NT2/D1 (cell line): Measurements from ENCODE around the gene TBC1D20.

Source experiments
- DNase-seq: peaks from one replicate; pipeline ENCODE4 v3.0.0-alpha.2; 2011; ENCODE audit warnings: low read depth, low spot score
- H3K27me3 ChIP-seq: 2 replicates; pipeline ENCODE4 v1.6.0; 2011; ENCODE audit warnings: mild to moderate bottlenecking; ENCODE audit not compliant: insufficient read length, insufficient read depth
- H3K36me3 ChIP-seq: 2 replicates; pipeline ENCODE4 v1.6.1; 2011; ENCODE audit warnings: mild to moderate bottlenecking, low read length, mixed read lengths; ENCODE audit not compliant: insufficient read depth, insufficient read length
- H3K4me1 ChIP-seq: 2 replicates; pipeline ENCODE4 v1.5.1; 2011; ENCODE audit not compliant: insufficient read depth, insufficient read length
- H3K4me3 ChIP-seq: 2 replicates; pipeline ENCODE4 v1.5.1; 2011; ENCODE audit warnings: low read depth; ENCODE audit not compliant: insufficient read length
- H3K9ac ChIP-seq: 2 replicates; pipeline ENCODE4 v1.6.0; 2011; ENCODE audit warnings: low read depth; ENCODE audit not compliant: insufficient read length
- H3K9me3 ChIP-seq: 2 replicates; pipeline ENCODE4 v1.5.1; 2011; ENCODE audit warnings: mild to moderate bottlenecking, low read length; ENCODE audit not compliant: insufficient read depth
- SUZ12 ChIP-seq: IDR thresholded peaks from 2 replicates; pipeline ENCODE4 v1.6.1; 2011; ENCODE audit not compliant: insufficient read length, insufficient read depth; ENCODE audit errors: extremely low read depth
- YY1 ChIP-seq: IDR thresholded peaks from 2 replicates; pipeline ENCODE4 v1.6.1; 2011; ENCODE audit not compliant: insufficient read length, insufficient read depth
- ZNF274 ChIP-seq: IDR thresholded peaks from 2 replicates; pipeline ENCODE4 v1.6.1; 2011; ENCODE audit warnings: mild to moderate bottlenecking, low read depth, low read length

The TBC1D20 gene

GRCh38 chr20:443223-443775 lies 19.0 kb downstream of the TBC1D20 start:
- DNase-seq = no peak
- H3K4me3 ChIP-seq = no peak overlapping the region
- TF ChIP-seq ZNF274 (no peak), SUZ12 (no peak), YY1 (no peak)
- H3K9ac ChIP-seq = no peak overlapping the region
- no peaks in the 10 kb centered on the region for H3K9me3 ChIP-seq
- H3K36me3 ChIP-seq = peaks cover 70% of the 10 kb centered on the region
- no peaks in the 10 kb centered on the region for H3K27me3 ChIP-seq
- no peaks in the 10 kb centered on the region for H3K4me1 ChIP-seq

DNA sequence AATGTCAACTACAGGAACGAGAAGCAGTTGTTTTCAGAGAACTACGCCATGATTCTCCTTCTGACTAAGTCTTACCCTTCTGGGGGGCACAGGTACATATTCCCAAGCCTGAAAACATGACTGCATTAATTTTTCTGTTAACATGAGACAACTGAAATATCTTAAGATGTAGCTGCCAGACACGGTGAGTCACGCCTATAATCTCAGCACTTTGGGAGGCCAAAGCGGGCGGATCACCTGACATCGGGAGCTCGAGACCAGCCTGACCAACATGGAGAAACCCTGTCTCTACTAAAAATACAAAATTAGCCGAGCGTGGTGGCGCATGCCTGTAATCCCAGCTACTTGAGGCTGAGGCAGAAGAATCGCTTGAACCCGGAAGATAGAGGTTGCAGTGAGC lies 21.7 kb downstream of the TBC1D20 start:
- DNase-seq = no peak
- no peak overlapping the region for H3K4me3 ChIP-seq
- no peak for TF ChIP-seq SUZ12
- TF ChIP-seq ZNF274 = no peak
- no peak for TF ChIP-seq YY1
- no peaks in the 10 kb centered on the region for H3K4me1 ChIP-seq
- peaks cover 2% of the 10 kb centered on the region for H3K27me3 ChIP-seq
- no peak overlapping the region for H3K9ac ChIP-seq
- H3K9me3 ChIP-seq = no peaks in the 10 kb centered on the region
- peaks cover 84% of the 10 kb centered on the region for H3K36me3 ChIP-seq

DNA sequence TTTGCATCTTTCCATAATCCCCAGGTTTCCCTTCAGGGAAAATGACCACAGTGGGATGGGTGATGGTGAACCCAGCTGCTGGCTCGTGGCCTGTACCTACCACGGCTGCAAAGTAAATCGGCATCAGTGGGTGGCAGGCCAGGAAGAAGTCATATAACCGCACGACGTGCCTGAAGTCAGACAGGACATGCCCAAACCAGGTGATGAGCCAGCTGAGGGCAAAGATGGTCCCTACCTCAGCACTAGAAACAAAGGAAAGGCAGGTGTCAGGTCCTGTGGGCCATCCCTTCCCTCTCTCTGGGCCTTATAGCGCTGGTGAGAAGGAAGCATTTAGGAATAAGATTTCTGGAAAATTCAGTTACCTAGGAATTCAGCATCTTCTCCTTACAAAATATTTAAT lies 22.2 kb downstream of the TBC1D20 start:
- Histone ChIP-seq H3K36me3 (peaks cover 89% of the 10 kb centered on the region), H3K9ac (no peak overlapping the region), H3K27me3 (peaks cover 5% of the 10 kb centered on the region), H3K9me3 (no peaks in the 10 kb centered on the region), H3K4me1 (no peaks in the 10 kb centered on the region), H3K4me3 (no peak overlapping the region)
- TF ChIP-seq YY1 (no peak), SUZ12 (no peak), ZNF274 (no peak)
- DNase-seq = no peak

DNA sequence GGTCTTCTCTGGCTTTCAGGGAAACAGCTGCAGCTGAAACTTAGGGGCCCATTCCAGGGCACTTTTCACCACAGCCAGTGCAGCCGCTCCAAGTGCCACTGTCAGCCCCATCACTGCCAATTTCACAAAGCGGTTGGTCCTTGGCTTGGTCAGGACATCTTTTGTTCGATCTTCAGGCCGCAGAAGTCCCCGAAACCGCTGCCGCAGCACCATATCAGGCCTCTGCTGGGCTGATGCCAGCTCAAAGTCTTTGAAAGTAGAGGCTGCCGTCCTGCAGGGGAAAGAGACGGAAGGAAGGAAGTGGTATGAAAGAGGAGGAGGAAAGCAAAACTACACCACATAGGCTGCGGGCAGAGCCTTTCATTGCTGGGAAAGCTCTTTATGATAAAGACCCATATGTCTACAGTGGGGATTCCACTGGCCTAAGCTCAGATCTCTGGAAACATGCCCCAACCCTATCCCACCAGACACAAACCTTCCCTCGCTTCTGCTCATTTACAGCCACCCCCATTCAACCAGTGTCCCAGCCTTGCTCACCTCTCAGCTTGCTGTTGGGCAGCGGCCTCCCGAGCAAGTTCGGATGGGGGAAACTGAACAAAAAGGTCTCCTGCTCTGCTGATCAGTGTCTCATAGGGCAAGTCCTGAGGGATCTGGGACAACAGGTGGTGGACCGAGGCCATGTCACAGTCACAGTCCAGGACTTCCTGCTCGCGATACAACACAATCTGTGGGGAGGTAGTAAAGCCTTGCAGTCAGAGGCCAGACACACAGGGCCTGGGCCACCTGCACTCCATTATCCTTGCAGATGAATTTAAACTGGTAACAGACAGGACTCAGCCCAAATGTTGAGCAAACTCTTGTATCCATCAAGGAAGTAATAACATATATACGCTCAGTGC lies 23.5 kb downstream of the TBC1D20 start:
- Histone ChIP-seq H3K27me3 (peaks cover 5% of the 10 kb centered on the region), H3K4me3 (no peak overlapping the region), H3K4me1 (peaks cover 6% of the 10 kb centered on the region), H3K36me3 (peaks cover 87% of the 10 kb centered on the region), H3K9me3 (no peaks in the 10 kb centered on the region), H3K9ac (no peak overlapping the region)
- DNase-seq = no peak
- TF ChIP-seq YY1 (no peak), ZNF274 (no peak), SUZ12 (no peak)

DNA sequence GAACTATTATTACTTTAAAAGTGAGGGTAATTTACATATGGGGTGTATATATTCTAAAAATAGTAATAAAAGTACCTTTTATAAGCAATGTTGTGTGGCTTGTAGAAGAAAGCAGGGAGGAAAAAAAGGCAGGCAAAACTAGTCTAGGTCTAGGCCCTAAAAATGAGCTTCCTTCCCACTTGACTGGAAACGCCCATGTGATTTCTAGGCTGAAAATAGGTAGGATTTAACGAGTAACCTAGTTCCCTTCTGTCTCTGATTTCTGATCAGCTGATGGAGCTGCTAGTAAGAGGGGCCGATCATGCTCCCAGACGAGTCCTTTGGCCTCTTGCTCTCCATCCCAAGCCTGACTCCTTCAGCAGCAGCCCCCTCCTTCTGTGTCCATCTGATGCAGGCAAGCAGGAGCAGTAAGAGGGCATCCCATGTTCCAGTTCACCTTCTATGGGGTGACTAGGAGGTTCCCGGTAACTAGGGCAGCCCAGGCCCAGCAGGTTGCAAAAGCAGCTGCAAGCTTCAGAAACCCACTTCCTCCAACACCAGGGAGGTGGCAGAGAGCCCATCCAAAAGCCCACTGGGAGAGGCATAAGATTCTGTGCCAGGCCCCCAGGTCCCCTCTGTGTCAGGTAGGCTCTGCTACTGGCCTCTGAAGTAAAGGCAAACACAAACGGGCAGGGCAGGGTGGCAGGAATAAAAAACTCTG lies 24.4 kb downstream of the TBC1D20 start:
- no peaks in the 10 kb centered on the region for H3K9me3 ChIP-seq
- H3K4me1 ChIP-seq = peaks cover 9% of the 10 kb centered on the region
- peaks cover 89% of the 10 kb centered on the region for H3K36me3 ChIP-seq
- H3K4me3 ChIP-seq = no peak overlapping the region
- peaks cover 5% of the 10 kb centered on the region for H3K27me3 ChIP-seq
- TF ChIP-seq YY1 (no peak), ZNF274 (no peak), SUZ12 (no peak)
- H3K9ac ChIP-seq = no peak overlapping the region
- DNase-seq = no peak

DNA sequence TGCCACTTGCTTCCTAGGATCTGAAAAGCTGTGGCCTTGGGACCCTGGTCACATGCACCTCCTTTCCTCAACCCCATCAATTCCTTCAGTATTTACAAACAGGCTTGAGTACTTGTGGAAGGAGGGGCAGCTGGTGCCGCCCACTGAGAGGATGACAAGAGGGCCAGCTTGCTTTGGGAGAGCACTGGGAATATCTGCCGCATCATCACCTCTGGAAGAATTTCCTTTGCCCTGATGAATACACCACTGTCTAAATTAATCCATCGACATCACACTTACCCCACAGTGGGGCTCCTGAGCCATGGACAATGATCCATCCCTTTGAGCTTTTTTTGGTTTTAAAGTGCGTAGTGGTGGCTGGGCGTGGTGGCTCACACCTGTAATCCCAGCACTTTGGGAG lies 25.9 kb downstream of the TBC1D20 start:
- DNase-seq = no peak
- Histone ChIP-seq H3K4me1 (peaks cover 12% of the 10 kb centered on the region), H3K9me3 (no peaks in the 10 kb centered on the region), H3K9ac (no peak overlapping the region), H3K36me3 (peaks cover 89% of the 10 kb centered on the region), H3K27me3 (peaks cover 5% of the 10 kb centered on the region), H3K4me3 (no peak overlapping the region)
- no peak for TF ChIP-seq ZNF274
- TF ChIP-seq SUZ12 = no peak
- TF ChIP-seq YY1 = no peak

- TF ChIP-seq ZNF274 (no peak), SUZ12 (no peak), YY1 (no peak)
- no peak for DNase-seq
- H3K9me3 ChIP-seq = no peaks in the 10 kb centered on the region
- peaks cover 16% of the 10 kb centered on the region for H3K4me1 ChIP-seq
- H3K9ac ChIP-seq = no peak overlapping the region
- H3K36me3 ChIP-seq = peaks cover 89% of the 10 kb centered on the region
- H3K4me3 ChIP-seq = no peak overlapping the region
- peaks cover 5% of the 10 kb centered on the region for H3K27me3 ChIP-seq
Observed at GRCh38 chr20:435558-435957, 26.8 kb downstream of the TBC1D20 start.
